Epidermal melanocyte (primary cell): ENCODE data around the gene EFEMP2.

Experiments
- DNase-seq: peaks from one replicate; pipeline ENCODE4 v3.0.0; 2011; ENCODE audit warnings: low spot score; ENCODE audit not compliant: insufficient read length

Gene EFEMP2

GRCh38 chr11:65826984-65827735 is 45.4 kb downstream of the EFEMP2 start:
- no peak for DNase-seq

- no peak for DNase-seq
Measured at GRCh38 chr11:65822776-65823528, 49.6 kb downstream of the EFEMP2 start.

- no peak for DNase-seq
Measured at GRCh38 chr11:65821107-65821506, 51.5 kb downstream of the EFEMP2 start.

GRCh38 chr11:65817835-65818680 is 54.5 kb downstream of the EFEMP2 start:
- DNase-seq, result peak; percentile 86

GRCh38 chr11:65817312-65817834 is 55.2 kb downstream of the EFEMP2 start:
- no peak for DNase-seq

GRCh38 chr11:65816696-65817095 is 55.9 kb downstream of the EFEMP2 start:
- DNase-seq, result no peak
